HepG2 (cell line): ENCODE results near the gene CENPB. TPM values are rescaled to one million over a fixed set of nuclear protein-coding genes. Genes with fewer than 3 reads are reported as not detected.
A peak's percentile ranks its signal among the peaks of the same experiment; 100 is the strongest.

Experiments
- HOXA3 ChIP-seq: sonication (generic); formaldehyde crosslinking; IDR thresholded peaks from 2 replicates; pipeline ENCODE4 v1.5.0; 2020; ENCODE audit warnings: missing genetic modification reagents
- KLF6 ChIP-seq: IDR thresholded peaks from 2 replicates; pipeline ENCODE4 v1.8.0; 2016; ENCODE audit warnings: missing biosample characterization, missing genetic modification reagents
- MTA3 ChIP-seq: sonication (generic); formaldehyde crosslinking; IDR thresholded peaks from 2 replicates; pipeline ENCODE4 v1.4.0; 2020; ENCODE audit warnings: missing genetic modification reagents
- NFE2L1 ChIP-seq: sonication (generic); formaldehyde crosslinking; IDR thresholded peaks from 2 replicates; pipeline ENCODE4 v1.4.0; 2020; ENCODE audit warnings: missing genetic modification reagents, mild to moderate bottlenecking, borderline replicate concordance
- PRPF4 ChIP-seq: fragments of 200-400 bp; formaldehyde crosslinking; IDR thresholded peaks from 2 replicates; pipeline ENCODE4 v1.6.1; 2016; ENCODE audit warnings: low read length, low read depth; ENCODE audit not compliant: poor library complexity, severe bottlenecking
- SNAPC4 ChIP-seq: sonication (generic); formaldehyde crosslinking; IDR thresholded peaks from 2 replicates; pipeline ENCODE4 v1.4.0; 2020; ENCODE audit warnings: mild to moderate bottlenecking, missing genetic modification reagents
- ZFP36L2 ChIP-seq: sonication (generic); formaldehyde crosslinking; IDR thresholded peaks from 2 replicates; pipeline ENCODE4 v1.4.0; 2020; ENCODE audit warnings: missing genetic modification reagents
- ZNF282 ChIP-seq: fragments of 450-650 bp; IDR thresholded peaks from 2 replicates; pipeline ENCODE4 v1.6.1; 2018; ENCODE audit not compliant: partially characterized antibody
- ZNF563 ChIP-seq: sonication (generic); formaldehyde crosslinking; IDR thresholded peaks from 2 replicates; pipeline ENCODE4 v1.8.0; 2022; ENCODE audit warnings: mild to moderate bottlenecking, moderate library complexity, missing genetic modification reagents
- ZNF614 ChIP-seq: IDR thresholded peaks from 2 replicates; pipeline ENCODE4 v1.6.1; 2018; ENCODE audit warnings: missing biosample characterization, missing genetic modification reagents, inconsistent platforms, borderline replicate concordance
- ZNF652 ChIP-seq: IDR thresholded peaks from 2 replicates; pipeline ENCODE4 v1.6.1; 2016; ENCODE audit warnings: low read depth, borderline replicate concordance
- ZNF713 ChIP-seq: sonication (generic); formaldehyde crosslinking; IDR thresholded peaks from 2 replicates; pipeline ENCODE4 v1.4.0; 2020; ENCODE audit warnings: mild to moderate bottlenecking, missing genetic modification reagents
- ZNF776 ChIP-seq: sonication (generic); formaldehyde crosslinking; IDR thresholded peaks from 2 replicates; pipeline ENCODE4 v1.4.0; 2020; ENCODE audit warnings: mild to moderate bottlenecking, missing genetic modification reagents
- polyA plus RNA-seq, 8 experiments: library from polyadenylated mRNA; depleted of rRNA in 3 of 8; stranded (reverse) in 7 of 8; unstranded in 1 of 8; fragments of >200 nt; fragmentation: Illumina TruSeq in 4 of 8; extraction: Trizol in 4 of 8; gene quantifications; 2 replicates each; pipeline versions ENCODE4 v1.2.1 to v1.2.3, GENCODE V29; 2011 to 2016; ENCODE audit warnings: low read depth in 4 of 8, missing spikeins in 1 of 8, mixed read lengths in 1 of 8; ENCODE audit not compliant: insufficient read depth in 1 of 8
- total RNA-seq, 5 experiments: library from RNA; depleted of rRNA; stranded (reverse); fragments of >200 nt; fragmentation: Illumina TruSeq; extraction: Trizol; gene quantifications; 2 replicates each; pipeline ENCODE4 v1.2.3, GENCODE V29; 2016; ENCODE audit warnings: low read depth in 1 of 5
- TF ChIP-seq, protein P1 (sequence below): sonication (generic); formaldehyde crosslinking; IDR thresholded peaks from 2 replicates; pipeline ENCODE4 v1.4.0; 2020; ENCODE audit warnings: missing genetic modification reagents
- TF ChIP-seq, protein P2 (sequence below): sonication (generic); formaldehyde crosslinking; IDR thresholded peaks from 2 replicates; pipeline ENCODE4 v1.4.0; 2020; ENCODE audit warnings: missing genetic modification reagents
- TF ChIP-seq, protein P3 (sequence below): sonication (generic); formaldehyde crosslinking; IDR thresholded peaks from 2 replicates; pipeline ENCODE4 v1.8.1; 2023; ENCODE audit warnings: mild to moderate bottlenecking, moderate library complexity, missing genetic modification reagents

The CENPB gene
- total and polyA plus RNA-seq, 2 of the 13 experiments (the other 11 are each of a cell fraction or from before 2014, with no cell fraction given) = 10.4 to 54.5 TPM

GRCh38 chr20:3818155-3819151 is 31.9 kb upstream of the CENPB start (continued):
- TF ChIP-seq HOXA3 = peak; percentile 88
- TF ChIP-seq NFE2L1 (CRISPR knock-in tag) = no peak
- peak; percentile 74; the same call in 1 of the 2 replicates for TF ChIP-seq ZNF713 (CRISPR knock-in tag)
- no peak for TF ChIP-seq ZNF776 (CRISPR knock-in tag)
- peak; percentile 63; the same call in 1 of the 2 replicates for TF ChIP-seq ZNF563 (CRISPR knock-in tag)
- TF ChIP-seq, protein P1, sequence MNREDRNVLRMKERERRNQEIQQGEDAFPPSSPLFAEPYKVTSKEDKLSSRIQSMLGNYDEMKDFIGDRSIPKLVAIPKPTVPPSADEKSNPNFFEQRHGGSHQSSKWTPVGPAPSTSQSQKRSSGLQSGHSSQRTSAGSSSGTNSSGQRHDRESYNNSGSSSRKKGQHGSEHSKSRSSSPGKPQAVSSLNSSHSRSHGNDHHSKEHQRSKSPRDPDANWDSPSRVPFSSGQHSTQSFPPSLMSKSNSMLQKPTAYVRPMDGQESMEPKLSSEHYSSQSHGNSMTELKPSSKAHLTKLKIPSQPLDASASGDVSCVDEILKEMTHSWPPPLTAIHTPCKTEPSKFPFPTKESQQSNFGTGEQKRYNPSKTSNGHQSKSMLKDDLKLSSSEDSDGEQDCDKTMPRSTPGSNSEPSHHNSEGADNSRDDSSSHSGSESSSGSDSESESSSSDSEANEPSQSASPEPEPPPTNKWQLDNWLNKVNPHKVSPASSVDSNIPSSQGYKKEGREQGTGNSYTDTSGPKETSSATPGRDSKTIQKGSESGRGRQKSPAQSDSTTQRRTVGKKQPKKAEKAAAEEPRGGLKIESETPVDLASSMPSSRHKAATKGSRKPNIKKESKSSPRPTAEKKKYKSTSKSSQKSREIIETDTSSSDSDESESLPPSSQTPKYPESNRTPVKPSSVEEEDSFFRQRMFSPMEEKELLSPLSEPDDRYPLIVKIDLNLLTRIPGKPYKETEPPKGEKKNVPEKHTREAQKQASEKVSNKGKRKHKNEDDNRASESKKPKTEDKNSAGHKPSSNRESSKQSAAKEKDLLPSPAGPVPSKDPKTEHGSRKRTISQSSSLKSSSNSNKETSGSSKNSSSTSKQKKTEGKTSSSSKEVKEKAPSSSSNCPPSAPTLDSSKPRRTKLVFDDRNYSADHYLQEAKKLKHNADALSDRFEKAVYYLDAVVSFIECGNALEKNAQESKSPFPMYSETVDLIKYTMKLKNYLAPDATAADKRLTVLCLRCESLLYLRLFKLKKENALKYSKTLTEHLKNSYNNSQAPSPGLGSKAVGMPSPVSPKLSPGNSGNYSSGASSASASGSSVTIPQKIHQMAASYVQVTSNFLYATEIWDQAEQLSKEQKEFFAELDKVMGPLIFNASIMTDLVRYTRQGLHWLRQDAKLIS = no peak
- TF ChIP-seq ZNF282 = no peak
- TF ChIP-seq, protein P2, sequence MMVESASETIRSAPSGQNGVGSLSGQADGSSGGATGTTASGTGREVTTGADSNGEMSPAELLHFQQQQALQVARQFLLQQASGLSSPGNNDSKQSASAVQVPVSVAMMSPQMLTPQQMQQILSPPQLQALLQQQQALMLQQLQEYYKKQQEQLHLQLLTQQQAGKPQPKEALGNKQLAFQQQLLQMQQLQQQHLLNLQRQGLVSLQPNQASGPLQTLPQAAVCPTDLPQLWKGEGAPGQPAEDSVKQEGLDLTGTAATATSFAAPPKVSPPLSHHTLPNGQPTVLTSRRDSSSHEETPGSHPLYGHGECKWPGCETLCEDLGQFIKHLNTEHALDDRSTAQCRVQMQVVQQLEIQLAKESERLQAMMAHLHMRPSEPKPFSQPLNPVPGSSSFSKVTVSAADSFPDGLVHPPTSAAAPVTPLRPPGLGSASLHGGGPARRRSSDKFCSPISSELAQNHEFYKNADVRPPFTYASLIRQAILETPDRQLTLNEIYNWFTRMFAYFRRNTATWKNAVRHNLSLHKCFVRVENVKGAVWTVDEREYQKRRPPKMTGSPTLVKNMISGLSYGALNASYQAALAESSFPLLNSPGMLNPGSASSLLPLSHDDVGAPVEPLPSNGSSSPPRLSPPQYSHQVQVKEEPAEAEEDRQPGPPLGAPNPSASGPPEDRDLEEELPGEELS (CRISPR knock-in tag) = peak; percentile 62; the same call in 1 of the 2 replicates
- TF ChIP-seq SNAPC4 (CRISPR knock-in tag) = no peak
- no peak for TF ChIP-seq MTA3
- TF ChIP-seq ZNF652 = peak; percentile 13; the same call in 1 of the 2 replicates
- no peak for TF ChIP-seq PRPF4
- TF ChIP-seq ZFP36L2 (CRISPR knock-in tag) = no peak
- peak; percentile 96; the same call in 1 of the 2 replicates for TF ChIP-seq ZNF614 (CRISPR knock-in tag)
- TF ChIP-seq KLF6 (CRISPR knock-in tag) = 0 out of 2 replicates have a peak, but pooled peaks have one; percentile 57
- TF ChIP-seq, protein P3, sequence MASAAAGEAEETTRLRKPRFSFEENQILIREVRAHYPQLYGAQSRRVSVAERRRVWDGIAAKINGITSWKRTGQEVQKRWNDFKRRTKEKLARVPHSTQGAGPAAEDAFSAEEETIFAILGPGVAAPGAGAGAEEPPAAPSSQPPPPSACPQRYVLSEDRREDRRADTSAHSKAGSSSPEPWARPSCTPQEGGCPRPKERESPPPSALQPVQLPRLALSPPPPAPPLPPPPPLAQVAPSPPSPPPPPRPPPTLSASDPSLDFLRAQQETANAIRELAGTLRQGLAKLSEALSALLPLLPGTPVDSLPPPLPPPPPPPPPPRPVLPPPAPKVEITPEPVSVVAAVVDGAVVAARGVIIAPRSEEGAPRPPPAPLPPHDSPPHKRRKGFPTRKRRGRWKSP (CRISPR knock-in tag) = no peak
